SU-DHL-6 (cell line): ENCODE measurements around the gene AKNA.

ENCODE experiments used
- H2AFZ ChIP-seq: fragments of 200-600 bp; sonication (generic); 2 replicates; pipeline ENCODE4 v1.6.1; 2014; ENCODE audit warnings: low read depth, mild to moderate bottlenecking, moderate library complexity, mixed read lengths, antibody characterized with exemption, low read length; ENCODE audit not compliant: severe bottlenecking
- H3F3A ChIP-seq: fragments of 200-600 bp; shearing (Covaris generic); 2 replicates; pipeline ENCODE4 v1.6.0; 2016; ENCODE audit warnings: antibody characterized with exemption, mild to moderate bottlenecking; ENCODE audit not compliant: insufficient read depth
- H3K27ac ChIP-seq: fragments of 200-600 bp; sonication (generic); 2 replicates; pipeline ENCODE4 v1.5.1; 2016; ENCODE audit warnings: low read depth, mild to moderate bottlenecking, low read length, moderate library complexity, mixed read lengths
- H3K27me3 ChIP-seq: fragments of 200-600 bp; sonication (generic), shearing (Covaris generic); 2 replicates; pipeline ENCODE4 v1.6.0; 2014; ENCODE audit warnings: mild to moderate bottlenecking, low read length
- H3K36me3 ChIP-seq: fragments of 200-600 bp; sonication (generic); 2 replicates; pipeline ENCODE4 v1.6.1; 2014; ENCODE audit warnings: mild to moderate bottlenecking, low read length, mixed read lengths
- H3K4me2 ChIP-seq: fragments of 300-600, 200-600 bp; shearing (Covaris generic), sonication (generic); 2 replicates; pipeline ENCODE4 v1.6.0; 2014; ENCODE audit warnings: low read length, low read depth, mild to moderate bottlenecking; ENCODE audit not compliant: poor library complexity, severe bottlenecking
- H3K4me3 ChIP-seq: fragments of 200-600 bp; sonication (generic); 2 replicates; pipeline ENCODE4 v1.5.1; 2014; ENCODE audit warnings: antibody characterized with exemption, low read length, mild to moderate bottlenecking, mixed read lengths; ENCODE audit not compliant: insufficient read depth, poor library complexity, severe bottlenecking
- H3K79me2 ChIP-seq: fragments of 200-600 bp; sonication (generic); 2 replicates; pipeline ENCODE4 v1.6.1; 2014; ENCODE audit warnings: mild to moderate bottlenecking, low read length, moderate library complexity; ENCODE audit not compliant: insufficient read depth
- H3K9ac ChIP-seq: fragments of 200-600 bp; sonication (generic); 2 replicates; pipeline ENCODE4 v1.7.0; 2014; ENCODE audit warnings: mild to moderate bottlenecking, low read length
- H3K9me2 ChIP-seq: fragments of 200-600 bp; sonication (generic); replicated peaks from 2 replicates; pipeline ENCODE4 v1.6.1; 2014; ENCODE audit warnings: low read length; ENCODE audit not compliant: insufficient read depth
- H3K9me3 ChIP-seq: fragments of 200-600 bp; sonication (generic); 2 replicates; pipeline ENCODE4 v1.6.1; 2014; ENCODE audit warnings: low read length, mixed read lengths; ENCODE audit not compliant: insufficient read depth
- H4K20me1 ChIP-seq: fragments of 200-600 bp; sonication (generic); 2 replicates; pipeline ENCODE4 v1.6.1; 2014; ENCODE audit warnings: low read depth, mild to moderate bottlenecking, antibody characterized with exemption, low read length, moderate library complexity, mixed read lengths
- EZH2phosphoT487 ChIP-seq: fragments of 200-600 bp; sonication (generic), shearing (Covaris generic); conservative IDR thresholded peaks from 2 replicates; pipeline ENCODE4 v1.6.1; 2018; ENCODE audit warnings: mild to moderate bottlenecking, antibody characterized with exemption, low read length, moderate library complexity, mixed read lengths
- TF ChIP-seq, protein P1 (sequence below): fragments of 200-600 bp; sonication (generic); IDR thresholded peaks from one replicate; pipeline ENCODE4 v1.5.1; 2017; ENCODE audit warnings: antibody characterized with exemption, mild to moderate bottlenecking, low read length, moderate library complexity; ENCODE audit not compliant: insufficient read depth, poor library complexity, severe bottlenecking

The AKNA gene

GRCh38 chr9:114426046-114426948, 38.5 kb upstream of the AKNA start:
- Histone ChIP-seq H4K20me1 (no peaks in the 10 kb centered on the region), H3K4me3 (no peak overlapping the region), H3K36me3 (no peaks in the 10 kb centered on the region), H3K79me2 (no peaks in the 10 kb centered on the region), H3K4me2 (no peak overlapping the region), H3K9me2 (no peaks in the 10 kb centered on the region), H3K9ac (no peak overlapping the region), H3F3A (no peaks in the 10 kb centered on the region), H3K9me3 (no peaks in the 10 kb centered on the region), H3K27me3 (no peaks in the 10 kb centered on the region), H3K27ac (no peak overlapping the region), H2AFZ (no peak overlapping the region)
- no peak for TF ChIP-seq EZH2phosphoT487
- TF ChIP-seq, protein P1, sequence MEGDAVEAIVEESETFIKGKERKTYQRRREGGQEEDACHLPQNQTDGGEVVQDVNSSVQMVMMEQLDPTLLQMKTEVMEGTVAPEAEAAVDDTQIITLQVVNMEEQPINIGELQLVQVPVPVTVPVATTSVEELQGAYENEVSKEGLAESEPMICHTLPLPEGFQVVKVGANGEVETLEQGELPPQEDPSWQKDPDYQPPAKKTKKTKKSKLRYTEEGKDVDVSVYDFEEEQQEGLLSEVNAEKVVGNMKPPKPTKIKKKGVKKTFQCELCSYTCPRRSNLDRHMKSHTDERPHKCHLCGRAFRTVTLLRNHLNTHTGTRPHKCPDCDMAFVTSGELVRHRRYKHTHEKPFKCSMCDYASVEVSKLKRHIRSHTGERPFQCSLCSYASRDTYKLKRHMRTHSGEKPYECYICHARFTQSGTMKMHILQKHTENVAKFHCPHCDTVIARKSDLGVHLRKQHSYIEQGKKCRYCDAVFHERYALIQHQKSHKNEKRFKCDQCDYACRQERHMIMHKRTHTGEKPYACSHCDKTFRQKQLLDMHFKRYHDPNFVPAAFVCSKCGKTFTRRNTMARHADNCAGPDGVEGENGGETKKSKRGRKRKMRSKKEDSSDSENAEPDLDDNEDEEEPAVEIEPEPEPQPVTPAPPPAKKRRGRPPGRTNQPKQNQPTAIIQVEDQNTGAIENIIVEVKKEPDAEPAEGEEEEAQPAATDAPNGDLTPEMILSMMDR, result no peak

- TF ChIP-seq, protein P1, result no peak
- no peak for TF ChIP-seq EZH2phosphoT487
- no peaks in the 10 kb centered on the region for H3K36me3 ChIP-seq
- no peak overlapping the region for H3K4me3 ChIP-seq
- H3K9me2 ChIP-seq, result no peaks in the 10 kb centered on the region
- no peak overlapping the region for H3K9ac ChIP-seq
- H2AFZ ChIP-seq, result no peak overlapping the region
- no peak overlapping the region for H3K4me2 ChIP-seq
- H3K9me3 ChIP-seq, result no peaks in the 10 kb centered on the region
- H3K27me3 ChIP-seq, result no peaks in the 10 kb centered on the region
- no peaks in the 10 kb centered on the region for H3F3A ChIP-seq
- H3K79me2 ChIP-seq, result no peaks in the 10 kb centered on the region
- no peaks in the 10 kb centered on the region for H4K20me1 ChIP-seq
- no peak overlapping the region for H3K27ac ChIP-seq
Observed at GRCh38 chr9:114425126-114425525, 37.3 kb upstream of the AKNA start.

GRCh38 chr9:114424126-114424525, 36.3 kb upstream of the AKNA start:
- Histone ChIP-seq H3K27ac (no peak overlapping the region), H3K9me3 (no peaks in the 10 kb centered on the region)

More at GRCh38 chr9:114424126-114424525, 36.3 kb upstream of the AKNA start:
- Histone ChIP-seq H4K20me1 (no peaks in the 10 kb centered on the region), H3K27me3 (no peaks in the 10 kb centered on the region), H3K9me2 (no peaks in the 10 kb centered on the region), H2AFZ (no peak overlapping the region), H3F3A (no peaks in the 10 kb centered on the region), H3K79me2 (no peaks in the 10 kb centered on the region), H3K4me2 (no peak overlapping the region), H3K4me3 (no peak overlapping the region), H3K36me3 (no peaks in the 10 kb centered on the region), H3K9ac (no peak overlapping the region)
- no peak for TF ChIP-seq EZH2phosphoT487
- TF ChIP-seq, protein P1, result no peak
